Trophoblast cell (in vitro differentiated cells and primary cell): ENCODE measurements around the gene OPCML.
A peak's percentile ranks its signal among the peaks of the same experiment; 100 is the strongest.

Experiments used
- DNase-seq, 2 donors: peaks; one replicate each; pipeline ENCODE4 v3.0.0-alpha.2; 2016
- H2AFZ ChIP-seq: 2 replicates; pipeline ENCODE4 v1.6.1; 2013; ENCODE audit warnings: low read length, moderate library complexity, mild to moderate bottlenecking; ENCODE audit not compliant: insufficient read depth, poor library complexity
- H2AK5ac ChIP-seq: 2 replicates; pipeline ENCODE4 v1.6.1; 2013; ENCODE audit warnings: mild to moderate bottlenecking, low read length
- H2BK120ac ChIP-seq: 2 replicates; pipeline ENCODE4 v1.6.1; 2013; ENCODE audit warnings: low read length, mild to moderate bottlenecking, moderate library complexity; ENCODE audit not compliant: insufficient read depth, poor library complexity
- H2BK12ac ChIP-seq: 2 replicates; pipeline ENCODE4 v1.6.1; 2013; ENCODE audit warnings: mild to moderate bottlenecking, low read length, moderate library complexity
- H2BK5ac ChIP-seq: 2 replicates; pipeline ENCODE4 v1.6.1; 2013; ENCODE audit warnings: low read length, low read depth, moderate library complexity, mild to moderate bottlenecking; ENCODE audit not compliant: poor library complexity
- H3K14ac ChIP-seq: 2 replicates; pipeline ENCODE4 v1.6.1; 2013; ENCODE audit warnings: mild to moderate bottlenecking, low read length
- H3K18ac ChIP-seq: 2 replicates; pipeline ENCODE4 v1.6.1; 2013; ENCODE audit warnings: mild to moderate bottlenecking, low read length
- H3K23ac ChIP-seq: 2 replicates; pipeline ENCODE4 v1.6.1; 2013; ENCODE audit warnings: low read length
- H3K27ac ChIP-seq: 2 replicates; pipeline ENCODE4 v1.5.1; 2013; ENCODE audit warnings: low read depth, mild to moderate bottlenecking, inconsistent platforms, low read length, moderate library complexity
- H3K27me3 ChIP-seq: 2 replicates; pipeline ENCODE4 v1.6.1; 2013; ENCODE audit warnings: inconsistent platforms, mild to moderate bottlenecking, low read length, moderate library complexity; ENCODE audit not compliant: insufficient read depth
- H3K36me3 ChIP-seq, 2 experiments: 1 replicate in 1 of 2; 2 replicates in 1 of 2; pipeline ENCODE4 v1.6.1; 2013; ENCODE audit warnings: low read length in 2 of 2, mild to moderate bottlenecking in 2 of 2, moderate library complexity in 1 of 2; ENCODE audit not compliant: insufficient read depth in 2 of 2, control insufficient read depth in 1 of 2
- H3K4ac ChIP-seq: 2 replicates; pipeline ENCODE4 v1.6.1; 2013; ENCODE audit warnings: low read depth, mild to moderate bottlenecking, low read length, moderate library complexity
- H3K4me1 ChIP-seq, 2 experiments: 1 replicate in 1 of 2; 2 replicates in 1 of 2; pipeline ENCODE4 v1.6.1; 2013; ENCODE audit warnings: low read length in 2 of 2, mild to moderate bottlenecking in 2 of 2, moderate library complexity in 1 of 2; ENCODE audit not compliant: insufficient read depth in 2 of 2, control insufficient read depth in 1 of 2
- H3K4me2 ChIP-seq: 2 replicates; pipeline ENCODE4 v1.6.1; 2013; ENCODE audit warnings: inconsistent platforms, mild to moderate bottlenecking, low read length, moderate library complexity
- H3K4me3 ChIP-seq: 2 replicates; pipeline ENCODE4 v1.5.1; 2013; ENCODE audit warnings: mild to moderate bottlenecking, low read depth, low read length, inconsistent platforms
- H3K79me1 ChIP-seq: one replicate; pipeline ENCODE4 v1.6.1; 2013; ENCODE audit warnings: low read length
- H3K79me2 ChIP-seq: 2 replicates; pipeline ENCODE4 v1.6.1; 2013; ENCODE audit warnings: low read length, mild to moderate bottlenecking; ENCODE audit not compliant: control insufficient read depth, insufficient read depth, poor library complexity
- H3K9ac ChIP-seq: 2 replicates; pipeline ENCODE4 v1.6.1; 2013; ENCODE audit warnings: mild to moderate bottlenecking, low read length
- H3K9me3 ChIP-seq: 2 replicates; pipeline ENCODE4 v1.6.1; 2013; ENCODE audit warnings: low read depth, mild to moderate bottlenecking, control low read depth, inconsistent platforms, low read length; ENCODE audit not compliant: insufficient read depth
- H4K12ac ChIP-seq: 2 replicates; pipeline ENCODE4 v1.6.1; 2013; ENCODE audit warnings: low read depth, mild to moderate bottlenecking, low read length, moderate library complexity
- H4K8ac ChIP-seq: 2 replicates; pipeline ENCODE4 v1.6.1; 2013; ENCODE audit warnings: low read depth, mild to moderate bottlenecking, low read length, moderate library complexity
- H4K91ac ChIP-seq: one replicate; pipeline ENCODE4 v1.6.1; 2013; ENCODE audit warnings: low read depth, mild to moderate bottlenecking, low read length, moderate library complexity
- WGBS: extraction: QIAGEN DNeasy Blood & Tissue Kit; methylation state at CpG from one replicate; pipeline ENCODE4 v1.1.7; 2013; ENCODE audit warnings: missing lambda C conversion rate; ENCODE audit not compliant: insufficient read length, insufficient coverage; ENCODE audit errors: extremely low coverage; 5-methylcytosine and 5-hydroxymethylcytosine counted together

Gene OPCML

GRCh38 chr11:133576351-133576750 is 44.0 kb upstream of the OPCML start:
- no peak overlapping the region for H3K18ac ChIP-seq
- H3K4ac ChIP-seq, result no peak overlapping the region
- H3K9me3 ChIP-seq, result no peaks in the 10 kb centered on the region
- H3K4me3 ChIP-seq, result no peak overlapping the region
- H4K91ac ChIP-seq, result no peak overlapping the region
- WGBS, result no CpG with 5 or more reads among the region's 16 CpGs
- no peak overlapping the region for H2BK12ac ChIP-seq
- H3K23ac ChIP-seq, result no peak overlapping the region
- H3K27me3 ChIP-seq, result no peaks in the 10 kb centered on the region
- H3K14ac ChIP-seq, result no peak overlapping the region
- H4K12ac ChIP-seq, result no peak overlapping the region
- no peak overlapping the region for H3K9ac ChIP-seq
- no peak overlapping the region for H4K8ac ChIP-seq
- H2AK5ac ChIP-seq, result no peak overlapping the region
- no peak overlapping the region for H3K4me2 ChIP-seq
- H2BK5ac ChIP-seq, result no peak overlapping the region
- no peaks in the 10 kb centered on the region for H3K79me1 ChIP-seq
- DNase-seq, result no peak
- H2AFZ ChIP-seq, result no peak overlapping the region
- no peaks in the 10 kb centered on the region for H3K79me2 ChIP-seq
- no peaks in the 10 kb centered on the region for H3K36me3 ChIP-seq
- H2BK120ac ChIP-seq, result no peak overlapping the region
- no peaks in the 10 kb centered on the region for H3K4me1 ChIP-seq
- H3K27ac ChIP-seq, result no peak overlapping the region

DNA sequence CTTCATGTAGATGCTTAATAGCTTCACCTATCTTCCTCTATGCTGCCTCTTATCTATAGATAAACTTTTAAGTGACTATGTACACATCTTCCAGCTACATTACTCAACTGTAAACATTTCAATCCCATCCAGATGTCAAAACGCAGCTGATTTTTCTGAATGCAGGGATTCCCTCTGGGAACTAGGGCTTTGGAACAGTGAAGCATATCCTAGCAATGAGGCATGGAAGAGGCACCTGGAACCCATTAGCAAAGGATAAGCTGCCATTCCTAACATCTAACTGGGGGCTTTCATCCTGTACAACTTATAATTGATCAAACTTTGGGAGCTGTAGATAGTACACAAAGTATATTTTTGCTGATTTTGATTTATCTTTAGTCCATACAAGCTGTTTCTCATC is 40.8 kb upstream of the OPCML start:
- Histone ChIP-seq H3K36me3 (no peaks in the 10 kb centered on the region), H3K23ac (no peak overlapping the region), H3K4me3 (no peak overlapping the region), H3K79me1 (no peaks in the 10 kb centered on the region), H2BK5ac (no peak overlapping the region), H3K9me3 (no peaks in the 10 kb centered on the region), H4K8ac (no peak overlapping the region), H3K14ac (no peak overlapping the region), H2AFZ (no peak overlapping the region), H4K12ac (no peak overlapping the region), H3K4me1 (no peaks in the 10 kb centered on the region), H3K4me2 (no peak overlapping the region), H3K79me2 (no peaks in the 10 kb centered on the region), H2BK12ac (no peak overlapping the region), H3K18ac (no peak overlapping the region), H2AK5ac (no peak overlapping the region), H3K9ac (no peak overlapping the region), H3K27ac (no peak overlapping the region), H3K27me3 (no peaks in the 10 kb centered on the region), H4K91ac (no peak overlapping the region), H3K4ac (no peak overlapping the region), H2BK120ac (no peak overlapping the region)
- no peak for DNase-seq
- no CpG with 5 or more reads among the region's 1 CpG for WGBS

GRCh38 chr11:133570376-133570775 is 38.1 kb upstream of the OPCML start:
- Histone ChIP-seq H3K79me2 (no peaks in the 10 kb centered on the region), H3K18ac (no peak overlapping the region), H3K9ac (no peak overlapping the region), H3K79me1 (no peaks in the 10 kb centered on the region), H2BK12ac (no peak overlapping the region), H4K8ac (no peak overlapping the region), H3K23ac (no peak overlapping the region), H3K27ac (no peak overlapping the region), H2BK120ac (no peak overlapping the region), H3K14ac (no peak overlapping the region), H3K4ac (no peak overlapping the region), H2BK5ac (no peak overlapping the region), H4K12ac (no peak overlapping the region), H4K91ac (no peak overlapping the region), H3K4me1 (no peaks in the 10 kb centered on the region), H3K4me3 (no peak overlapping the region), H3K27me3 (no peaks in the 10 kb centered on the region), H2AFZ (no peak overlapping the region), H3K4me2 (no peak overlapping the region), H2AK5ac (no peak overlapping the region), H3K9me3 (no peaks in the 10 kb centered on the region), H3K36me3 (no peaks in the 10 kb centered on the region)
- no CpG with 5 or more reads among the region's 4 CpGs for WGBS
- peak; percentile 94 to 96 for DNase-seq

GRCh38 chr11:133563505-133564025 is 31.3 kb upstream of the OPCML start:
- no peaks in the 10 kb centered on the region for H3K27me3 ChIP-seq
- H3K27ac ChIP-seq, result no peak overlapping the region
- H3K14ac ChIP-seq, result no peak overlapping the region
- no peak for DNase-seq
- H3K79me2 ChIP-seq, result no peaks in the 10 kb centered on the region
- H3K4me3 ChIP-seq, result no peak overlapping the region
- no peak overlapping the region for H4K8ac ChIP-seq
- no peak overlapping the region for H2AFZ ChIP-seq
- no peak overlapping the region for H3K23ac ChIP-seq
- H3K4me2 ChIP-seq, result no peak overlapping the region
- H3K36me3 ChIP-seq, result no peaks in the 10 kb centered on the region
- H2BK5ac ChIP-seq, result no peak overlapping the region
- H3K18ac ChIP-seq, result no peak overlapping the region
- H3K4me1 ChIP-seq, result no peaks in the 10 kb centered on the region
- no peaks in the 10 kb centered on the region for H3K79me1 ChIP-seq
- H2BK12ac ChIP-seq, result no peak overlapping the region
- no CpG with 5 or more reads among the region's 7 CpGs for WGBS
- H3K9ac ChIP-seq, result no peak overlapping the region
- no peak overlapping the region for H4K12ac ChIP-seq
- no peak overlapping the region for H3K4ac ChIP-seq
- H4K91ac ChIP-seq, result no peak overlapping the region
- H2AK5ac ChIP-seq, result no peak overlapping the region
- H2BK120ac ChIP-seq, result no peak overlapping the region
- no peaks in the 10 kb centered on the region for H3K9me3 ChIP-seq
